Bronchial smooth muscle cell (primary cell): ENCODE measurements around the gene EIF3M. TPM values are rescaled to one million over a fixed set of nuclear protein-coding genes. Genes with fewer than 3 reads are reported as not detected.

Experiments
- total RNA-seq: library from RNA; depleted of rRNA; stranded (reverse); fragments of >200 nt; gene quantifications from 2 replicates; pipeline ENCODE4 v1.2.1, GENCODE V29; 2014

EIF3M gene
- 283 and 341 TPM in 2 replicates for total RNA-seq

DNA sequence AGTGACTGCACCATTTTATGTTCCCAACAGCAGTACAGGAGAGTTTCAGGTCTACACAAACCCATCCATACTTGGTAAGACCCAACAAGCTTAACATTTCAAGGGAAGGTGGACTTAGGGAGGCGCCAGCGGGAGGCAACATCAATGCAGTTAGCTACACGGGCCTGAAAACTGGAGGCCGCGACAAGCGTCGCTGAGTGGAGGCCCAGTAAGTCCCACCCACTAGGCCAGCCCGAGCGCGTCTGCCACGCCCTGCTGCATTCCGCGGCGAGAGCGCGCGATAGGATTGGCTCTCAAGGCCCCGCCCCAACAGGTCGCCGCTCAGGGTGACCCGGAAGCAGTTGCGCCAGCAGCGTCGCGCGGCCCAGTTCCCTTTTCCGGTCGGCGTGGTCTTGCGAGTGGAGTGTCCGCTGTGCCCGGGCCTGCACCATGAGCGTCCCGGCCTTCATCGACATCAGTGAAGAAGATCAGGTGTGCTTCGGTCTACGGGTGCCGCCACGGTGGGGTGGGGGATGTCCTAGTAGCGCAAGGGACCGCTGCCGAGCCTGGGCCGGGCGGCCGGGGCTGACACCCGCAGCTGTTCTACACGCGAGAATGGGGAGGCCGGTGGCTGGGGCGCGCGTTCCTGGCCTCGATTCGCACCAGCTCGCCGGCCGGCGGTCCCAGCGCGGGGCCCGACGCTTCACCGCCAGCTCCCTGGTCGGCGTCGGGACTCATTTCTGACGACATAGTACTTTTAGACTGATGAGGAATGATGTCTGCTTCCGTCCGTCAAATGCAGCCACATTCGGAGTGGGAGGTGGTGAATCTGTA is at the start of gene EIF3M:
Gene EIF3M, plus strand, starts transcription at position 373 of the 813 bp plus-strand sequence. Its CDS starts 57 bp downstream, at position 430.

Other genes starting within 250 kb of the EIF3M start
- 0.09 TPM in 1 of 2 replicates, not detected in the other for gene WT1, start 148.3 kb upstream of the EIF3M start, total RNA-seq
- under 0.01 TPM in 1 of 2 replicates, not detected in the other for gene CCDC73, start 210.8 kb downstream of the EIF3M start, total RNA-seq
- 0.16 TPM in 1 of 2 replicates, not detected in the other for gene PRRG4, start 246.1 kb downstream of the EIF3M start, total RNA-seq